ENCODE data around the gene SYNC. TPM values are rescaled to one million over a fixed set of nuclear protein-coding genes. Genes with fewer than 3 reads are reported as not detected.
A peak's percentile ranks its signal among the peaks of the same experiment; 100 is the strongest.

The SYNC gene
- total and polyA plus RNA-seq, 2 of the 8 experiments (the other 6 are each of a cell fraction or from before 2014, with no cell fraction given) = 0.06 to 0.17 TPM

DNA sequence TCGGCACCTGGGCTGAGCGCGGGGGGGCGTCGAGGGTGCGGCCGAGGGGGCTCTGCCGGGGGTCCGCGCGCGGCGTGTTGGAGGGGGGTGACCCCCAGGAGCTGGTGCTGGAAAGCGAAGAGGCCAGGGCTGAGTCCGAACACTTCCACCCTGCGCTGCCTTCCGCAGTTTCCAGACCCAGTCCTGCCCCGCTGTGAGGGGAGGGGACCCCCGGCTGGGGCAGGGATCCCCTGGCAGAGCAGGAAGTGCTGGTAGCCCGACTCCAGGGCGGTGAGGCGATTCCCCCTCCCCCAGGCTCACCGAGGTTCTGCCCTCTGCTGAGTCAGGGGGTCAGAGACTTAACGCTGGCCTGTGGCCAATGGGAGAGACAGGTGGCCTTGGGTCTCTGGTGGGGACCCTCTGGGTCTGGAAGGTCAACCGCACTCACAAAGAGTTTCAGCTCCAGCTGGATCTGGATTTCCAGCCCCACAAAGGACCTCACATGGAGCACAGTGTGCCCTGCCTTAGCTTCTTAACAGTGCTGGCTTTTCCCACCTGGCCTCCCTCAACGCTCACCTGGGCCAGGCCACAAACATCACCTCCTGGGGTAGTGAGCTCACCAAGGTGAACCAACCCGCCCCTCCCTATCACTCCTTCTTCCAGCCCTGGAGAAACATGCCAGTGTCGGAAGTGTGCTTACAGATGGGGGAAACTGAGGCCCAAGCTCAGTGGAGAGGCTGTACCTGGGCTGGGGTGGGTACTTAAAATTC is 39.8 kb upstream of the SYNC start (continued):
- TF ChIP-seq RXRA (IDR thresholded peaks at IDR 0.05; ENCODE audit: insufficient read depth, low read depth, low read length) (no peak), SRF (IDR thresholded peaks at IDR 0.05; ENCODE audit: low read depth, low read length) (no peak), CREB1 (IDR thresholded peaks at IDR 0.05) (no peak), EP300 (IDR thresholded peaks at IDR 0.05; ENCODE audit: borderline replicate concordance in 1 of 2, low read depth in 2 of 2, low read length in 2 of 2) (no peak), TAF7 (optimal IDR thresholded peaks at IDR 0.05; ENCODE audit: borderline replicate concordance, low read depth, low read length) (peak; percentile 8), FOSL1 (IDR thresholded peaks at IDR 0.05; ENCODE audit: insufficient read depth, low read depth, low read length) (no peak), JUND (IDR thresholded peaks at IDR 0.05; ENCODE audit: low read length) (no peak), CHD2 (IDR thresholded peaks at IDR 0.05; ENCODE audit: low read length) (no peak), GTF2F1 (IDR thresholded peaks at IDR 0.05; ENCODE audit: borderline replicate concordance, low read depth, low read length) (no peak), CHD1 (IDR thresholded peaks at IDR 0.05; ENCODE audit: low read depth, low read length) (no peak), BCL11A (IDR thresholded peaks at IDR 0.05; ENCODE audit: low read depth in 2 of 2, low read length in 2 of 2) (no peak), EGR1 (IDR thresholded peaks at IDR 0.05; ENCODE audit: borderline replicate concordance, low read depth, low read length) (no peak), SAP30 (IDR thresholded peaks at IDR 0.05; ENCODE audit: insufficient read depth, insufficient replicate concordance, low read length) (no peak), BACH1 (IDR thresholded peaks at IDR 0.05; ENCODE audit: low read length) (no peak), MAFK (IDR thresholded peaks at IDR 0.05; ENCODE audit: low read depth, low read length) (no peak), RAD21 (IDR thresholded peaks at IDR 0.05 in 1 of 2, conservative IDR thresholded peaks at IDR 0.05 in 1 of 2; ENCODE audit: low read depth in 2 of 2, low read length in 2 of 2) (no peak; a peak in 1 of 4 replicates)
- TF ChIP-seq, protein P1, sequence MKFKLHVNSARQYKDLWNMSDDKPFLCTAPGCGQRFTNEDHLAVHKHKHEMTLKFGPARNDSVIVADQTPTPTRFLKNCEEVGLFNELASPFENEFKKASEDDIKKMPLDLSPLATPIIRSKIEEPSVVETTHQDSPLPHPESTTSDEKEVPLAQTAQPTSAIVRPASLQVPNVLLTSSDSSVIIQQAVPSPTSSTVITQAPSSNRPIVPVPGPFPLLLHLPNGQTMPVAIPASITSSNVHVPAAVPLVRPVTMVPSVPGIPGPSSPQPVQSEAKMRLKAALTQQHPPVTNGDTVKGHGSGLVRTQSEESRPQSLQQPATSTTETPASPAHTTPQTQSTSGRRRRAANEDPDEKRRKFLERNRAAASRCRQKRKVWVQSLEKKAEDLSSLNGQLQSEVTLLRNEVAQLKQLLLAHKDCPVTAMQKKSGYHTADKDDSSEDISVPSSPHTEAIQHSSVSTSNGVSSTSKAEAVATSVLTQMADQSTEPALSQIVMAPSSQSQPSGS (IDR thresholded peaks at IDR 0.05; ENCODE audit: low read length) = no peak
- TF ChIP-seq, protein P2, sequence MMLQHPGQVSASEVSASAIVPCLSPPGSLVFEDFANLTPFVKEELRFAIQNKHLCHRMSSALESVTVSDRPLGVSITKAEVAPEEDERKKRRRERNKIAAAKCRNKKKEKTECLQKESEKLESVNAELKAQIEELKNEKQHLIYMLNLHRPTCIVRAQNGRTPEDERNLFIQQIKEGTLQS (IDR thresholded peaks at IDR 0.05; ENCODE audit: insufficient read depth, low read depth, low read length) = no peak
